H7 (cell line): ENCODE measurements around the gene EPHB4. TPM values are rescaled to one million over a fixed set of nuclear protein-coding genes. Genes with fewer than 3 reads are reported as not detected.
"Not testable (repeated sequence)": the region's sequence is repeated elsewhere in the genome, so short reads cannot be mapped to it uniquely, and the experiment has no call there.

Experiments
- DNase-seq: peaks from one replicate; pipeline ENCODE4 v3.0.0; 2012
- H3K27me3 ChIP-seq: 2 replicates; pipeline ENCODE4 v1.6.0; 2011; ENCODE audit warnings: mild to moderate bottlenecking, low read length; ENCODE audit not compliant: control insufficient read depth, insufficient read depth
- H3K36me3 ChIP-seq: replicated peaks from 2 replicates; pipeline ENCODE4 v1.5.1; 2011; ENCODE audit warnings: low read length; ENCODE audit not compliant: control insufficient read depth, insufficient read depth
- H3K4me3 ChIP-seq: 2 replicates; pipeline ENCODE4 v1.5.1; 2011; ENCODE audit warnings: low read depth, mild to moderate bottlenecking, control low read depth, low read length, moderate library complexity; ENCODE audit not compliant: insufficient read depth
- total RNA-seq: library from RNA; depleted of rRNA; stranded (reverse); fragments of >200 nt; shearing (Covaris generic); gene quantifications from 2 replicates; pipeline ENCODE4 v1.2.3, GENCODE V29; 2014

The EPHB4 gene
- total RNA-seq, 1 experiment from 2014 or later: 143 TPM

DNA sequence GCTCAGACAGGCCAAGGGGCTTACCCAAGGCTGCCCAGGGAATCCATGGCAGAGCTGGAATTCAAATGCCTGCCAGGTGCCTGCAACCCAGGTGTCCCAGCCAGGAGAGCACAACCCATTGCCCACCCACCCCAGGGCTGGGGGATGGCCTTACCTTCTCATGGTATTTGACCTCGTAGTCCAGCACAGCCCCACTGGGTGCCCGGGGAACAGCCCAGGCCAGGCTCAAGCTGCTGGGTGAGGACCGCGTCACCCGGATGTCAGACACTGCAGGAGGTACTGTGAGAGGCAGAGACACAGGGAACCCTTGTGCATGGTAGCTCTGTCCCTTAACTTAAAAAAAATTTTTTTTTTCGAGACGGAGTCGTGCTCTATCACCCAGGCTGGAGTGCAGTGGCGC, 9.0 kb downstream of the EPHB4 start:
- Histone ChIP-seq H3K4me3 (no peak overlapping the region), H3K36me3 (peaks cover 62% of the 10 kb centered on the region), H3K27me3 (no peaks in the 10 kb centered on the region)
- DNase-seq: peak; percentile 39

DNA sequence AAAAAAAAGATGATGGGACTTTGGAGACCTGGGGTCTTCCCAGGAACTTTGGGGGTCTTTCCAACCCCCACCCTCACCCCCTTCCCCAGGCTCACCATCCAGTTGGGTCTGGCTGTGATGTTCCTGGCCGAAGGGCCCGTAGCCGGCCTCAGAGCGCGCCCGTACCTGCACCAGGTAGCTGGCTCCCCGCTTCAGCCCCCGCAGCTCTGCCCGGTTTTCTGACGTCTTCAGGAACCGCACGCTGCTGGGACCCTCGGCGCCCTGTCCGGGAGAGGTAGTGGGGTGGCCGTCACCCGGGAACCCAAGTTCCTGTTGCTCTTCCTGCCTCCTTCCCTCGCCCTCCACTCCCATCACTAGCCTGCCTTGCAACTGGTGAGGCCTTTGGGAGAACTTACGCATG, 10.2 kb downstream of the EPHB4 start:
- no peak overlapping the region for H3K4me3 ChIP-seq
- peak; percentile 45 for DNase-seq
- no peaks in the 10 kb centered on the region for H3K27me3 ChIP-seq
- H3K36me3 ChIP-seq: peaks cover 59% of the 10 kb centered on the region

DNA sequence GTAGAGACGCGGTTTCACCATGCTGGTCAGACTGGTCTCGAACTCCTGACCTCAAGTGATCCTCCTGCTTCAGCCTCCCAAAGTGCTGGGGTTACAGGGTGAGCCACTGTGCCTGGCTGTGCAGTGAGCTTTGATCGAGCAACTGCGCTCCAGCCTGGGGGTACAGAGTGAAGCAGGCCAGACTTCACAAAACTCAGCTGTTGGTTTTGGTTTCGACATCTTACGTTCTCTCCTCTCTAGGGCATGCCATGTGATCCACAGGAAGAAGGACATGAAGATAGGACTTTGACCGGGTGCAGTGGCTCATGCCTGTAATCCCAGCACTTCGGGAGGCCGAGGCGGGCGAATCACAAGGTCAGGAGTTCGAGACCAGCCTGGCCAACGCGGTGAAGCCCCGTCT, 10.8 kb downstream of the EPHB4 start:
- H3K36me3 ChIP-seq: peaks cover 55% of the 10 kb centered on the region
- not testable (repeated sequence) for H3K27me3 ChIP-seq, H3K4me3 ChIP-seq, DNase-seq

DNA sequence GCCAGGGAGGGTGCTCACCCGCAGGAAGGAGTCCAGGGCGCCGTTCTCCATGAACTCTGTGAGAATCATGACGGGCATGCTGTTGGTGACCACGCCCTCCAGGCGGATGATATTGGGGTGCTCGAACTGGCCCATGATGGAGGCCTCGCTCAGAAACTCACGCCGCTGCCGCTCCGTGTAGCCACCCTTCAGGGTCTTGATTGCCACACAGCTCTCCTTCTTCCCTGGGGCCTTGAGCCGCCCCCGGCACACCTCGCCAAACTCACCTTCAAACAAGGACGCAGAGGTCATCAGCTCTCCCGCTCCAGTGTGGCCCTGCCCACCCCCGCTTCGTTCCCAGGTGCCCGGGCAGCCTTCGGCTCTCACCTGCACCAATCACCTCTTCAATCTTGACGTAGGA, 14.6 kb downstream of the EPHB4 start:
- Histone ChIP-seq H3K27me3 (no peaks in the 10 kb centered on the region), H3K4me3 (no peak overlapping the region), H3K36me3 (peaks cover 56% of the 10 kb centered on the region)
- DNase-seq: peak; percentile 38

DNA sequence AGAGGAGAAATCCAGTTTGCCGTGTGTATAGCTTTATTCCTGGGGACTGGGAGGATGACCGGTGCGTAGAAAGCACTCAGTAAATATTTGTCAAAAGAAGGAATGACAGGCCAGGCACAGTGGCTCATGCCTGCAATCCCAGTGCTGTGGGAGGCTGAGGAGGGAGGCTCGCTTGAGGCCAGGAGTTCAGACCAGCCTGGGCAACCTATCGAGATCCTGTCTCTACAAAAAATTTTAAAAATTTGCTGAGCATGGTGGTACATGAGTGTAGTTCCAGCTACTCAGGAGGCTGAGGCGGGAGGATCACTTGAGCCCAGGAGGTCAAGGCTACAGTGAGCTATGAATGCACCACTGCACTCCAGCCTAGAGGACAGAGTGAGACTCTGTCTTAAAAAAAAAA, 15.8 kb downstream of the EPHB4 start:
- Histone ChIP-seq H3K27me3 (no peaks in the 10 kb centered on the region), H3K36me3 (peaks cover 61% of the 10 kb centered on the region), H3K4me3 (no peak overlapping the region)
- no peak for DNase-seq

DNA sequence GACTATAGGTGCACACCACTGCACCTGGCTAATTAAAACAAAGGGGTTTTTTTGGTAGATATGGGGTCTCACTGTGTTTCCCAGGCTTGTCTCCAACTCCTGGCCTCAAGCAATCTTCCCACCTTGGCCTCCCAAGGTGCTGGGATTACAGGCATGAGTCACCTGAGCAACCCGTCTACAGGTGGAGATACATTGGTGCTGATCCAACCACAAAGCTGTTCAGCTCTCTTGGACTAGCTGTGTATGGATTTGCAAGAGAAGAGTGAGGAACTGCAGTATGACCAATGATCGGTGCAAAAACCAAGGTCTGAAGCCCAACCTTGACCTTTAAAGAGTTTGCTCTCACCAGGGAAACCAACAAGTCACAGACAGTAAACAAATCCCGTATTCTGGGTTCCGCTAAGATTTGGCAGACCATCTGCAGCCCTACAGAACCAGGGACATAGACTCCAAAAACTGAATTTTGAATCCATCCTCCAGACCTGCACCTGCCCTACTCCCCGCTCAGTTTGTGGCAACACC, 18.9 kb downstream of the EPHB4 start:
- DNase-seq: no peak
- H3K36me3 ChIP-seq: peaks cover 55% of the 10 kb centered on the region
- no peaks in the 10 kb centered on the region for H3K27me3 ChIP-seq
- no peak overlapping the region for H3K4me3 ChIP-seq

DNA sequence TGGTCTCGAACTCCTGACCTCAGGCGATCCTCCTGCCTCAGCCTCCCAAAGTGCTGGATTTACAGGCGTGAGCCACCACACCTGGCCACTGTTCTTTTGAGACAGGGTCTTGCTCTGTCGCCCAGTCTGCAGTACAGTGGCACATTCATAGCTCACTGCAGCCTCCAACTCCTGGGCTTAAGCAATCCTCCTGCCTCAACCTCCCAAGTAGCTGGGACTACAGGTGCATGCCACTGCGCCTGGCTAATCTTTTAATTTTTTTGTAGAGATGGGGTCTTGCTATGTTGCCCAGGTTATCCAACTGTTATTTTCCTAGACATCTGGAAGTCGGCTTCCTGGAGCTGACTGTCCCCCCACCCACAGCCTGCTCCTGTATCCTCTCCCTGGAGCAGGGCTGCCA, 20.4 kb downstream of the EPHB4 start:
- H3K27me3 ChIP-seq, H3K4me3 ChIP-seq, DNase-seq: not testable (repeated sequence)
- peaks cover 55% of the 10 kb centered on the region for H3K36me3 ChIP-seq

DNA sequence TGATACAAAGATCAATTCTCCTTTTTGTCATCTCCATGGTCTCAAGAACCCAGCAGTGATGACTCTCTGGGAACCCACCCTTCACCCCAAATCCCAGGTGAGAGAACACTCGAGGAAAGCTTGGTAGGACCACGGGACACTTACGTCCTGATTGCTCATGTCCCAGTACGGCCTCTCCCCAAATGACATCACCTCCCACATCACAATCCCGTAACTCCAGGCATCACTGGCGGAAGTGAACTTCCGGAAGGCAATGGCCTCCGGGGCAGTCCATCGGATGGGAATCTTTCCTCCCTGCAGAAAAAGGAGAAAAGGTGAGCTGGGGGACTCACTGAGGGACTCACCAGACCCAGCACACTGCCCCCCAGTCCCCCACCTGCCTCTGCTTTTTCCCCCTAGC, 21.0 kb downstream of the EPHB4 start:
- Histone ChIP-seq H3K36me3 (peaks cover 53% of the 10 kb centered on the region), H3K4me3 (no peak overlapping the region), H3K27me3 (no peaks in the 10 kb centered on the region)
- DNase-seq: peak; percentile 23

DNA sequence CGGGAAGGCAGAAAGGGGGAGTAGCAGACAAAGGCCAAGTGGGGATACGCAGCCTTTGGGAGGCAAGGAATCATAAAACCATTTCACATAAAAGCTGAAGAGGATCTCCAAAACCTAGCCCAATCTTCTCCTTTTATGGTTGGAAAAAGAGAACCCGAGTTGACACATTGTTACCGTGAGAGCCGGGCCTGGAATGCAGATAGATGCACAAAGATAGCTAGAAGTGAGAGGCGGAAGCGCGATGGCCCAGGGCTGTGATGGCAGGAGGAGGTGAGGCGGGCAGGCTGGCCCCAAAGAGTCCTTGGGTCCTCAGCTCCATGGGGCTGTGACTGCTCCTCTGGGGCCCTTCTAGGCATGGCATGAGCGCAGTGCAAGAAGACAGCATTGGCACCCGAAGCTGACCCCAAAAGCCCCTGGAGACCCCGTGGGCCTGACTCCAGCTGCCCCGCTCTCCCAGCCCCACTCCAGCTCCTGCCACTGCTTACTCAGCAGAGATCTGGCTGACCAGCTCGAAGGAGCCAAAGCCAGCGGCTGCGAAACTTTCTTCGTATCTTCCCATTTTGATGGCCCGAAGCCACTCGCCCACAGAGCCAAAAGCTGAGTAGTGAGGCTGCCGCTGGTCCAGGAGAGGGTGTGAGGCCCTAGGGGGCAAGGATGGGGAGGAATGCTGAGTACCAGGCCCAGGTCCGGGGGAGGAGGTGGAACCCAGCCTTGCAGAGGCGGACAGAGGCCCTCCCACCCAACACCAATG, 22.5 kb downstream of the EPHB4 start:
- H3K27me3 ChIP-seq: no peaks in the 10 kb centered on the region
- DNase-seq: peak; percentile 41
- no peak overlapping the region for H3K4me3 ChIP-seq
- peaks cover 46% of the 10 kb centered on the region for H3K36me3 ChIP-seq

DNA sequence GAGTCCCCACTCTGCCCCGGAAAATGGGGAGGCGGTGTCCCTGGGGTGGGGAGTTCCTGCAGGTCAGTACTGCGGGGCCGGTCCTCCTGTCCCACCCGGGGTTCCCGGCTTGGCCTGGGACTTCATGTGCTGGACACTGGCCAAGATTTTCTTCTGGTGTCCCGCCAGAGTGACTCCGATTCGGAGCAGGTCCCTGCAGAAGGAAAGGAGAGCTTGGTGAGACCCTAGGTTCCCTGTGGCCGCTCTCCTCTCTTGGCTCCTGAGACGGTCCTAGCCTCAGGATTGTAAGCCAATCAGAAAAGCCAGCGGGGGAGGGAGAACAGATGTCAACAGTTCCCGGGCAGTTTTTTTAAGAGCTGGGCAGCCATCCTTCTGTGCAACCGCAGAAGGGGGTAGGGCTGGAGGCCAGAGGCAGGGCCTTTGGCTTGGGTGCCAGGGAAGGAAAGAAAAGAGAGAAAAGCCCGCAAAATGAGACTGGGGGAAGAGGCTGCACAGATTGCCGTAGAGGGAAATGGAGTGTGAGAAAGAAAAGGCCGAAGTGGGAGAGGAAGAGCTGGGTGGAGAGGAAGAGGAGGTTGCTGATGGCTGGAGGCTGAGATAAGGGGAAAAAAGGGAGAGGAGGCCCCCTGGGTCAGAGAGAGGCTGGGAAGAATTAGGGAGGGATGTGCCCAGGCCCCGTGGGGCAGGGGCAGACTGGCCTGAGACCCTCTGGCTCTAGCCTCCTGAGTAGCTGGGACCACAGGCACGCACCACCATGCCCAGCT, 23.7 kb downstream of the EPHB4 start:
- H3K4me3 ChIP-seq: no peak overlapping the region
- peak; percentile 87 for DNase-seq

DNA sequence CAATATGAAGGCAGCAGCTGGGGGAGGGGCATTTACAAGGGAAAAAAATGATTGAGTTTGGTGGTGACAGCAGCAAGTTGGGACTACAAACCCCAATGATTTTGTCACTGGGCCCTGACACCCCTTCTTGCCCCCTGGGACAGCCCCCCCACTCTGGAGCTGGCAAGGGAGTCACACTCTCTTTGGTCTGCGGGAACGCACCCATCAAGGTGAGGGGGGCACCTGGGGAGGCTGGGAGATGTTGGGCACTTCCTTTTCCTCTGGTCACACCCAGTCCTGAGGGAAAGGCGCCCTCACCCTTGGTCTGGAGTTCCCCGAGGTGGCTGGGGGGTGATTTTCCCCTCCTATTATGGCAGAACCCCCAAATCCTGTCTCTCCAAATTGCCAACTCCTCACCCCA, 24.4 kb downstream of the EPHB4 start:
- Histone ChIP-seq H3K36me3 (peaks cover 31% of the 10 kb centered on the region), H3K4me3 (no peak overlapping the region), H3K27me3 (no peaks in the 10 kb centered on the region)
- no peak for DNase-seq

More for the DNA sequence above, 23.7 kb downstream of the EPHB4 start:
- Histone ChIP-seq H3K36me3 (peaks cover 37% of the 10 kb centered on the region), H3K27me3 (no peaks in the 10 kb centered on the region)

DNA sequence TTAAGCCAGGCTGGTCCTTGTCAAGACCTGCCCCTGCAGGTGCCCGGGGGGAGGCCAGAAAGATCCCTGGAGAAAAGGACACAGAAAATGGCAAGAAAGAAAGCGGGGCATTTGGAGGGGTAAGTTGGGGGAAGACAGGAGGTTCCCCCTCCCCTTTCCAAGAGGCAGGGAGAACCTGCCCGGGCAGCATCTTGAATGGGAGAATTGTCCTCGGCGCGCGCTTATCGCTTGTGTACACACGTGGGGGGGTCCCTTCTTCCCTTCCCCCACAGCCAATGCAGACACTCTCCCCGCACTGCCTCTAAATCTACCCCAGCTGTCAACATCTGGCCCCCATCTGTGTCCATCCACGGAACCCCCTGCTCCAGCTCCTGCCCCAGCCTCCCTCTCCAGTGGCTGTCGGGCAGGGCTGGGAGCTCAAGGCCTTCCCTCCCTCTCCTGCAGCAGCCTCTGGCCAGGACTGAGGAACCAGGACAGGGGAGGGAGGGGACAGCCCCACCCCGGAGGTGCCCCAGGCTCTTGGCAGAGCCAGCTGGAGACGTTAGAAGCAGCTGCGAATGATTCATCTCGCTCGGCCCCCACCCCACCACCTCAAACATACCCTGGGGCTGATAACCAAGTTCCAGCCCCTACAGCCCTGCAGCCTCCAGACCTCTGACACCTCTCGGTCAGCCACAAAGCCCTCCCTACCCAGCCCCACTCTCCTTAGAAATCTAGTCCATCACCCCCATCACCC, 25.3 kb downstream of the EPHB4 start:
- Histone ChIP-seq H3K4me3 (no peak overlapping the region), H3K27me3 (no peaks in the 10 kb centered on the region), H3K36me3 (peaks cover 24% of the 10 kb centered on the region)
- DNase-seq: peak; percentile 66

DNA sequence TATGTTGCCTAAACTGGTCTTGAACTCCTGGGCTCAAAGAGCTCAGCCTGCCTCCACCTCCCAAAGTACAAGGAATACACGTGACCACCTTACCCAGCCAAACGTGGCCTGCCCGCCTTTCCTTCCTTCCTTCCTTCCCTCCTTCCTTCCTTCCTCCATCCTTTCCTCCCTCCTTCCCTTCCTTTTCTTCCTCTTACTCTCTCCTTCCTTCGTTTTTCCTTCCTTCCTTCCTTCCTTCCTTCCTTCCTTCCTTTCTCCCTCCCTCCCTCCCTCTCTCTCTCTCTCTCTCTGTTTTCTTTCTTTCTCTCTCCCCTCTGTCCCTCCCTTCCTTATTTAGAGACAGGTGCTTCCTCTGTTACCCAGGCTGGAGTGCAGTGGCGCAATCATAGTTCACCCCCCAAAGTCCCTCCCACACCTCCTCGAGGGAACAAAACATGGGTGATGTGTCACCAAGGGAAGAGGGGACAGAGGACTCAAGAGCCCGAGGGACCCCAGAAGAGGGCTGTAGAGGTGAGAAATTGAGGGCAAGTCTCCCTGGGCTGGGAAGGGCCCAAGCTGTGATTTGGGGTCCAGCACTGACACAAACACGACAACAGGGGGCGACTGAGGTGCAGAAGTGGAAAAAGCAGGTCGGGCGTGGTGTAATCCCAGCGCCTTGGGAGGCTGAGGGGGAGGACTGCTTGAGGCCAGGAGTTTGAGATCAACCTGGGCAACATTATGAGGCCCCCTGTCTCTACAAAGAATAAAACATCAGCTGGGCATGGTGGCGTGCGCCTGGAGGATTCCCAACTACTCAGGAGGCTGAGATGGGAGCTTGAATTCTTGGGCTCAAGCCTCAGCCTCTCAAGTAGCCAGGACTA, 28.1 kb downstream of the EPHB4 start:
- peaks cover 6% of the 10 kb centered on the region for H3K36me3 ChIP-seq
- DNase-seq: peak; percentile 77
- H3K4me3 ChIP-seq: no peak overlapping the region
- H3K27me3 ChIP-seq: no peaks in the 10 kb centered on the region

DNA sequence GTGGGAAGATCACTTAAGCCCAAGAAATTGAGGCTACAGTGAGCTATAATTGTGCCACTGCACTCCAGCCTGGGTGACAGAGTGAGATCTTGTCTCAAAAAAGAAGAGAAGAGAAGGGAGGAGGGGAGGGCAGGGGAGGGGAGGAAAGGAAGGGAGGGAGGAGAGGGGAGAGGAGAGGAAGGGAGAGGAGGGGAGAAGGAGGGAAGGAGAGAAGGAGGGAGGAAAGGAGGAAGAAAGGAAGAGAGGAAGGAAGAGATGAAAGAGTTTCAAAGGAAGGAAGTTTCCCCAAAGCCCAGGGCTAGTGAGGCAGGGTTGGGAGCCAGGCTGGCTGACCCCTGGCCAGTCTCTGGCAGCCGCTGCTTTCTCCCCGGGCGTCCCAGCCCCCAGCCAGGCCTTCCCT, 32.6 kb downstream of the EPHB4 start:
- H3K36me3 ChIP-seq: no peaks in the 10 kb centered on the region
- no peak overlapping the region for H3K4me3 ChIP-seq
- no peaks in the 10 kb centered on the region for H3K27me3 ChIP-seq
- DNase-seq: no peak
